Neural progenitor cell (in vitro differentiated cells): Measurements from ENCODE around the gene PARP14.

ENCODE experiments used
- EZH2 ChIP-seq: fragments of 200-600 bp; sonication (generic); IDR thresholded peaks from 2 replicates; pipeline ENCODE4 v1.6.1; 2017; ENCODE audit warnings: antibody characterized with exemption, mild to moderate bottlenecking, moderate library complexity
- TF ChIP-seq, protein P1 (sequence below): fragments of 200-600 bp; sonication (generic); IDR thresholded peaks from 2 replicates; pipeline ENCODE4 v1.5.1; 2017; ENCODE audit warnings: antibody characterized with exemption, mild to moderate bottlenecking

DNA sequence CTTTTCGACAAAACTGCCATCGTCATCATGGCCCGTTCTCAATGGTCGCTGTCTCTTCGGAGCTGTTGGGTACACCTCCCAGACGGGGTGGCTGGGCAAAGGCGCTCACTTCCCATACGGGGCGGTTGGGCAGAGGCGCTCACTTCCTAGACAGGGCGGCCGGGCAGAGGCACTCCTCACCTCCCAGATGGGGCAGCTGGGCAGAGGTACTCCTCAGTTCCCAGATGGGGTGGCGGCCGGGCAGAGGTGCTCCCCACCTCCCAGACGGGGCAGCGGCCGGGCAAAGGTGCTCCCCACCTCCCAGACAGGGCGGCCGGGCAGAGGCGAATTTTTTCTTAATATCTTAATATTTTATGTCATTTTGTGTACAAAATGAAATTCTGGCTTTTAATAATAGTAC lies 44.5 kb downstream of the PARP14 start:
- TF ChIP-seq, protein P1, sequence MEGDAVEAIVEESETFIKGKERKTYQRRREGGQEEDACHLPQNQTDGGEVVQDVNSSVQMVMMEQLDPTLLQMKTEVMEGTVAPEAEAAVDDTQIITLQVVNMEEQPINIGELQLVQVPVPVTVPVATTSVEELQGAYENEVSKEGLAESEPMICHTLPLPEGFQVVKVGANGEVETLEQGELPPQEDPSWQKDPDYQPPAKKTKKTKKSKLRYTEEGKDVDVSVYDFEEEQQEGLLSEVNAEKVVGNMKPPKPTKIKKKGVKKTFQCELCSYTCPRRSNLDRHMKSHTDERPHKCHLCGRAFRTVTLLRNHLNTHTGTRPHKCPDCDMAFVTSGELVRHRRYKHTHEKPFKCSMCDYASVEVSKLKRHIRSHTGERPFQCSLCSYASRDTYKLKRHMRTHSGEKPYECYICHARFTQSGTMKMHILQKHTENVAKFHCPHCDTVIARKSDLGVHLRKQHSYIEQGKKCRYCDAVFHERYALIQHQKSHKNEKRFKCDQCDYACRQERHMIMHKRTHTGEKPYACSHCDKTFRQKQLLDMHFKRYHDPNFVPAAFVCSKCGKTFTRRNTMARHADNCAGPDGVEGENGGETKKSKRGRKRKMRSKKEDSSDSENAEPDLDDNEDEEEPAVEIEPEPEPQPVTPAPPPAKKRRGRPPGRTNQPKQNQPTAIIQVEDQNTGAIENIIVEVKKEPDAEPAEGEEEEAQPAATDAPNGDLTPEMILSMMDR, result no peak
- no peak for TF ChIP-seq EZH2
